WTC11 (cell line): ENCODE measurements around the gene TTLL13. TPM values are rescaled to one million over a fixed set of nuclear protein-coding genes. Genes with fewer than 3 reads are reported as not detected.

Experiments
- ATAC-seq: fragments of 200-7000 bp; cut with Tn5 transposase; 2 replicates; pipeline ENCODE4 v1.10.0; 2021; ENCODE audit warnings: mild to moderate bottlenecking, moderate library complexity
- CTCF ChIA-PET: fragments of 300-600 bp; sonication (Branson Sonifier 250); formaldehyde crosslinking; loops from one replicate; lab custom pipeline; 2021; ENCODE audit warnings: antibody characterized with exemption; lab: Charles Lee
- POLR2A ChIA-PET: fragments of 350-600 bp; sonication (Branson Sonifier 250); formaldehyde crosslinking; loops from one replicate; lab custom pipeline; 2021; ENCODE audit warnings: antibody characterized with exemption; lab: Charles Lee
- DNase-seq: peaks from one replicate; pipeline ENCODE4 v3.0.0; 2021; ENCODE audit warnings: low spot score
- H3K27ac Mint-ChIP-seq: 2 replicates; pipeline ENCODE4 v1.8.0; 2021; ENCODE audit warnings: mixed read lengths
- H3K27me3 Mint-ChIP-seq: 2 replicates; pipeline ENCODE4 v1.8.0; 2021; ENCODE audit warnings: low read depth, mild to moderate bottlenecking, moderate library complexity, mixed read lengths
- H3K36me3 Mint-ChIP-seq: 2 replicates; pipeline ENCODE4 v1.8.0; 2021; ENCODE audit warnings: mixed read lengths
- H3K4me1 Mint-ChIP-seq: 2 replicates; pipeline ENCODE4 v1.8.0; 2022; ENCODE audit warnings: mixed read lengths
- H3K4me3 Mint-ChIP-seq: 2 replicates; pipeline ENCODE4 v1.8.0; 2021; ENCODE audit warnings: mild to moderate bottlenecking, moderate library complexity, mixed read lengths
- H3K9me3 Mint-ChIP-seq: 2 replicates; pipeline ENCODE4 v1.8.0; 2021; ENCODE audit warnings: mixed read lengths
- ATF1 ChIP-seq: sonication (generic); formaldehyde crosslinking; IDR thresholded peaks from 2 replicates; pipeline ENCODE4 v1.8.1; 2023; ENCODE audit warnings: mild to moderate bottlenecking, moderate library complexity, missing genetic modification reagents
- ATF2 ChIP-seq: sonication (generic); formaldehyde crosslinking; IDR thresholded peaks from 2 replicates; pipeline ENCODE4 v1.8.1; 2022; ENCODE audit warnings: low read depth, missing genetic modification reagents, borderline replicate concordance
- CREB1 ChIP-seq: sonication (generic); formaldehyde crosslinking; IDR thresholded peaks from 2 replicates; pipeline ENCODE4 v1.8.0; 2023; ENCODE audit warnings: mild to moderate bottlenecking, missing genetic modification reagents
- ELF4 ChIP-seq: sonication (generic); formaldehyde crosslinking; IDR thresholded peaks from 2 replicates; pipeline ENCODE4 v1.8.1; 2022; ENCODE audit warnings: low read depth, mild to moderate bottlenecking, moderate library complexity, missing genetic modification reagents
- ESRRA ChIP-seq: sonication (generic); formaldehyde crosslinking; IDR thresholded peaks from 2 replicates; pipeline ENCODE4 v1.8.1; 2022; ENCODE audit warnings: mild to moderate bottlenecking, missing genetic modification reagents, borderline replicate concordance
- FOXJ3 ChIP-seq: sonication (generic); formaldehyde crosslinking; IDR thresholded peaks from 2 replicates; pipeline ENCODE4 v1.9.0; 2021; ENCODE audit warnings: missing genetic modification reagents, mild to moderate bottlenecking, borderline replicate concordance
- FOXK1 ChIP-seq: sonication (generic); formaldehyde crosslinking; IDR thresholded peaks from 2 replicates; pipeline ENCODE4 v1.8.0; 2022; ENCODE audit warnings: mild to moderate bottlenecking, moderate library complexity, missing genetic modification reagents
- FOXP1 ChIP-seq: sonication (generic); formaldehyde crosslinking; IDR thresholded peaks from 2 replicates; pipeline ENCODE4 v1.8.0; 2022; ENCODE audit warnings: missing genetic modification reagents, mild to moderate bottlenecking, moderate library complexity, borderline replicate concordance
- GABPB1 ChIP-seq: sonication (generic); formaldehyde crosslinking; IDR thresholded peaks from 2 replicates; pipeline ENCODE4 v1.8.1; 2023; ENCODE audit warnings: mild to moderate bottlenecking, missing genetic modification reagents
- HMGA2 ChIP-seq: fragments of 250-450 bp; sonication (Bioruptor Pico); IDR thresholded peaks from 2 replicates; pipeline ENCODE4 v1.4.0; 2021; ENCODE audit warnings: mild to moderate bottlenecking, moderate library complexity
- HMGXB4 ChIP-seq: sonication (generic); formaldehyde crosslinking; IDR thresholded peaks from 2 replicates; pipeline ENCODE4 v1.8.1; 2023; ENCODE audit warnings: mild to moderate bottlenecking, moderate library complexity, missing genetic modification reagents
- IRF1 ChIP-seq: sonication (generic); formaldehyde crosslinking; IDR thresholded peaks from 2 replicates; pipeline ENCODE4 v1.8.0; 2023; ENCODE audit warnings: missing genetic modification reagents
- MAX ChIP-seq: sonication (generic); formaldehyde crosslinking; IDR thresholded peaks from 2 replicates; pipeline ENCODE4 v1.8.0; 2022; ENCODE audit warnings: mild to moderate bottlenecking, missing genetic modification reagents
- NR1H2 ChIP-seq: sonication (generic); formaldehyde crosslinking; IDR thresholded peaks from 2 replicates; pipeline ENCODE4 v1.9.0; 2021; ENCODE audit warnings: mild to moderate bottlenecking, moderate library complexity, missing genetic modification reagents
- NR3C1 ChIP-seq: sonication (generic); formaldehyde crosslinking; conservative IDR thresholded peaks from 2 replicates; pipeline ENCODE4 v1.8.1; 2023; ENCODE audit warnings: low read depth, mild to moderate bottlenecking, missing genetic modification reagents
- SMAD3 ChIP-seq: sonication (generic); formaldehyde crosslinking; IDR thresholded peaks from 2 replicates; pipeline ENCODE4 v1.8.0; 2022; ENCODE audit warnings: missing genetic modification reagents, mild to moderate bottlenecking, borderline replicate concordance
- SMAD4 ChIP-seq: sonication (generic); formaldehyde crosslinking; IDR thresholded peaks from 2 replicates; pipeline ENCODE4 v1.8.0; 2022; ENCODE audit warnings: mild to moderate bottlenecking, missing genetic modification reagents
- SP1 ChIP-seq: sonication (generic); formaldehyde crosslinking; conservative IDR thresholded peaks from 2 replicates; pipeline ENCODE4 v1.8.1; 2022; ENCODE audit warnings: missing genetic modification reagents
- TP53 ChIP-seq: sonication (generic); formaldehyde crosslinking; IDR thresholded peaks from 2 replicates; pipeline ENCODE4 v1.8.1; 2023; ENCODE audit warnings: mild to moderate bottlenecking, missing genetic modification reagents
- ZBTB43 ChIP-seq: sonication (generic); formaldehyde crosslinking; IDR thresholded peaks from 2 replicates; pipeline ENCODE4 v1.8.1; 2023; ENCODE audit warnings: mild to moderate bottlenecking, missing genetic modification reagents
- ZNF121 ChIP-seq: sonication (generic); formaldehyde crosslinking; IDR thresholded peaks from 2 replicates; pipeline ENCODE4 v1.8.0; 2023; ENCODE audit warnings: missing genetic modification reagents
- ZNF263 ChIP-seq: sonication (generic); formaldehyde crosslinking; IDR thresholded peaks from 2 replicates; pipeline ENCODE4 v1.8.1; 2022; ENCODE audit warnings: low read depth, mild to moderate bottlenecking, moderate library complexity, missing genetic modification reagents
- ZNF425 ChIP-seq: fragments of 250-450 bp; sonication (Bioruptor Pico); conservative IDR thresholded peaks from 2 replicates; pipeline ENCODE4 v1.9.0; 2021; ENCODE audit warnings: mild to moderate bottlenecking
- ZNF512 ChIP-seq: sonication (generic); formaldehyde crosslinking; IDR thresholded peaks from 2 replicates; pipeline ENCODE4 v1.8.1; 2022; ENCODE audit warnings: missing genetic modification reagents, borderline replicate concordance
- ZSCAN18 ChIP-seq: fragments of 250-450 bp; sonication (Bioruptor Pico); IDR thresholded peaks from 2 replicates; pipeline ENCODE4 v2.1.2; 2022; ENCODE audit warnings: mild to moderate bottlenecking, moderate library complexity
- total RNA-seq: library from RNA; stranded (reverse); gene quantifications from 3 replicates; pipeline ENCODE4 v1.2.3, GENCODE V29; 2021

The TTLL13 gene
- total RNA-seq, 1 experiment from 2014 or later: 0.48 TPM

GRCh38 chr15:90214553-90215196 lies 34.7 kb upstream of the TTLL13 start (continued):
- no peak for TF ChIP-seq ATF2 (CRISPR knock-in tag)
- no peak for TF ChIP-seq SP1 (CRISPR knock-in tag)
- TF ChIP-seq FOXP1: no peak
- no peak for TF ChIP-seq SMAD4 (CRISPR knock-in tag)
- no peak for TF ChIP-seq GABPB1 (CRISPR knock-in tag)
- no peak for TF ChIP-seq NR3C1 (CRISPR knock-in tag)
- TF ChIP-seq ZNF263 (CRISPR knock-in tag): no peak
- no peak for TF ChIP-seq MAX (CRISPR knock-in tag)
- no peak for TF ChIP-seq ATF1 (CRISPR knock-in tag)

GRCh38 chr15:90217671-90218394 lies 31.5 kb upstream of the TTLL13 start:
- no peaks in the 10 kb centered on the region for H3K9me3 Mint-ChIP-seq

More at GRCh38 chr15:90217671-90218394, 31.5 kb upstream of the TTLL13 start:
- POLR2A ChIA-PET: no interaction called here
- CTCF ChIA-PET: interaction anchor here (0.9 to 6.5 kb wide), 4 partner anchors 16 to 74 kb away, joined by 3 to 62 read pairs (median 9); partner anchors contain the start of gene SEMA4B
- Mint-ChIP-seq H3K36me3 (peaks cover 7% of the 10 kb centered on the region), H3K4me3 (no peak overlapping the region), H3K27ac (peak overlapping the region; percentile 33; the same call in 1 of the 2 replicates)
- DNase-seq (no peak), ATAC-seq (no peak)
- TF ChIP-seq ZNF425 (CRISPR knock-in tag) (no peak), HMGXB4 (no peak), ZNF121 (CRISPR knock-in tag) (no peak), TP53 (CRISPR knock-in tag) (no peak), IRF1 (CRISPR knock-in tag) (no peak), CREB1 (no peak), SMAD3 (CRISPR knock-in tag) (no peak), HMGA2 (CRISPR knock-in tag) (no peak), FOXK1 (CRISPR knock-in tag) (no peak), FOXJ3 (CRISPR knock-in tag) (no peak), ELF4 (CRISPR knock-in tag) (no peak), ZNF512 (no peak), NR1H2 (CRISPR knock-in tag) (no peak), ZSCAN18 (CRISPR knock-in tag) (no peak), ESRRA (CRISPR knock-in tag) (no peak), ZBTB43 (no peak)
- TF ChIP-seq, all 79 proteins: peak for 0
- Mint-ChIP-seq H3K27me3 (no peaks in the 10 kb centered on the region), H3K4me1 (peaks cover 10% of the 10 kb centered on the region)
